Adipocyte (in vitro differentiated cells): Measurements from ENCODE around the gene PTPRM.

Experiments
- DNase-seq: peaks from one replicate; pipeline ENCODE4 v3.0.0-alpha.2; 2015; ENCODE audit warnings: low read depth
- H3K27me3 ChIP-seq: replicated peaks from 2 replicates; pipeline ENCODE4 v1.7.0; 2013; ENCODE audit warnings: mild to moderate bottlenecking, low read length, moderate library complexity; ENCODE audit not compliant: control insufficient read depth, insufficient read depth
- H3K36me3 ChIP-seq: 2 replicates; pipeline ENCODE4 v1.7.0; 2013; ENCODE audit warnings: low read length, mild to moderate bottlenecking, moderate library complexity; ENCODE audit not compliant: control insufficient read depth, insufficient read depth, severe bottlenecking
- H3K4me1 ChIP-seq: 2 replicates; pipeline ENCODE4 v1.7.0; 2013; ENCODE audit warnings: mild to moderate bottlenecking, low read length, moderate library complexity; ENCODE audit not compliant: control insufficient read depth, insufficient read depth
- H3K4me3 ChIP-seq: 2 replicates; pipeline ENCODE4 v1.7.0; 2013; ENCODE audit warnings: mild to moderate bottlenecking, low read length, moderate library complexity
- H3K9ac ChIP-seq: 2 replicates; pipeline ENCODE4 v1.7.0; 2013; ENCODE audit warnings: mild to moderate bottlenecking, low read length, moderate library complexity
- H3K9me3 ChIP-seq: 2 replicates; pipeline ENCODE4 v1.7.0; 2013; ENCODE audit warnings: mild to moderate bottlenecking, low read length, moderate library complexity; ENCODE audit not compliant: control insufficient read depth

Gene PTPRM

DNA sequence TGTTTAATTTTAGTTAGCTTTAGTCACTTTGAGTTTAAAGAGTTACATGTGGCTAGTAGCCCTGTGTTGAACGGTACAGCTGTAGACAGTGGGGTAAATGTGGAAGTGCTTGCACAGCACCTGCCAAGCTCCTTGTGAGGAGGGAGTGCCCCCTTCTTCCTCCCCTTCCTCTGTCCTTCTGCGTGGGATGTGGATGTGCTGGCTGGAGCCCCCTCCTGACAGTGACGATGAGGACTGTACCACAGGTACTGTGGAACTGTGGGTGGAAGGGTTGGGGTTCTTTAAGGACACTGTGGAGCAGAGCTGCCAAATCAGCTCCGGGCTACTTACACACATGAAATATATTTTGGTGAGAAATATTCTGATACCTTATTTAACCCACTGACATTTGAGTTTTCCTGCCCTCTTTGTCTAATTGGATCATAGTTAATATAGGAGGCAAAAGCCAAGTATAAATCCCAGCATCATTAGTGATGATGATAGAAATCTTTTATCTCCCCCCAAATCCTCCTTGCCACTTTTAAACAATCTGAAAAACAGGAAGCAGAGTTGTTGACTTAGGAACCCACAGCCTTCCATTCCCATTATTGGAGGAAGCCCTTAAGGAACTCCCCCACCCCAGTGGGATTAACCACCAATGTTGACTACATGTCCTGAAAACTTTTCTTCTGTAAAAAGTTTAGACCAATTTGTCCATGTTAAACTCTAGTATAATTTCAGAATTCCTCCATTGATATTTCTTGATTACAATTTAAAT is 181.3 kb downstream of the PTPRM start:
- Histone ChIP-seq H3K9ac (no peak overlapping the region), H3K4me3 (no peak overlapping the region), H3K36me3 (no peaks in the 10 kb centered on the region), H3K4me1 (peaks cover 31% of the 10 kb centered on the region), H3K9me3 (peaks cover 20% of the 10 kb centered on the region), H3K27me3 (no peaks in the 10 kb centered on the region)
- DNase-seq, result no peak

DNA sequence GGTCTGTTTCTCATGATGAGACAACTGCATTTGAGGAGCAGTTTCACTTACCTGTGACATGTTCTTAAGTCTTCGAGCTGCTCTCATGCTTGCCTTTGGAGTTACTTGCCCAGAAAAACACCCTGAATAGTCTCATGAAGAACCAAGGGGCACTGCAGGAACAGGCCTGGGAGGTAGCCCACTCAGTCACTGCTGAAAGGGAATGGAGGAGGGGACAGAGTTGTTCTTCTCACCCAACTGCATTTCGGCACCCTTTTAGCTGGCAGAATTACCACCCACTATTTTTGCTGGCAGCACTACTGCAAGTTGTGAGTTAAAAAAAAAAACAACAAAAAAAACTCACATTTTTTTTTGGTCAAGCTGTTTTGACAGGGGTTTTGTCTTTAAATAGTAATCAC is 181.9 kb downstream of the PTPRM start:
- Histone ChIP-seq H3K36me3 (no peaks in the 10 kb centered on the region), H3K9ac (no peak overlapping the region), H3K4me3 (no peak overlapping the region), H3K4me1 (peaks cover 26% of the 10 kb centered on the region), H3K9me3 (peaks cover 20% of the 10 kb centered on the region), H3K27me3 (no peaks in the 10 kb centered on the region)
- DNase-seq, result no peak

DNA sequence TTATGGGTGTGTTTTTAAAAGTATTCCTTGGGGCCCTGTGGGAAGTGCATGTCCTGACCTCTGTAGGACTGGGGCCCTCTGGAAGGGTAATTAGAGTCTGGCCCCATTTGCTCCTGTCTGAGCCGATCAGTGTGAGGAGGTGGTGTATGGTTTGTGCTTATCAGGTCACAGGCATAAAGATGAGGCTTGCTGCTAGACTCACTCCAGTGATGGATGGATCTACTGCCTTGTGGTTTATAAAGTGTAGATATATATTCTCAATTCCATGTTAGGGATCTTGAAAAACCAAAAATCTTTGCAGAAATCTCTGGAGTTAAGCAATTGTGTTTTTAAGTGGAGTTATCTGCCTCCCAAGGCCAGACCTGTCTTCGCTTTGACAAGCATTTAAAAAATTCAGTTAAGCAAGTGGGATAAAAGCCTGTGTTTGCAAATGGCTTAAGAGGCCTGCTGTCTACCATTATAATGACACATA is 182.4 kb downstream of the PTPRM start:
- no peak overlapping the region for H3K4me3 ChIP-seq
- no peaks in the 10 kb centered on the region for H3K27me3 ChIP-seq
- no peaks in the 10 kb centered on the region for H3K36me3 ChIP-seq
- H3K4me1 ChIP-seq, result peaks cover 27% of the 10 kb centered on the region
- H3K9ac ChIP-seq, result no peak overlapping the region
- peaks cover 20% of the 10 kb centered on the region for H3K9me3 ChIP-seq
- peak; percentile 63 for DNase-seq

DNA sequence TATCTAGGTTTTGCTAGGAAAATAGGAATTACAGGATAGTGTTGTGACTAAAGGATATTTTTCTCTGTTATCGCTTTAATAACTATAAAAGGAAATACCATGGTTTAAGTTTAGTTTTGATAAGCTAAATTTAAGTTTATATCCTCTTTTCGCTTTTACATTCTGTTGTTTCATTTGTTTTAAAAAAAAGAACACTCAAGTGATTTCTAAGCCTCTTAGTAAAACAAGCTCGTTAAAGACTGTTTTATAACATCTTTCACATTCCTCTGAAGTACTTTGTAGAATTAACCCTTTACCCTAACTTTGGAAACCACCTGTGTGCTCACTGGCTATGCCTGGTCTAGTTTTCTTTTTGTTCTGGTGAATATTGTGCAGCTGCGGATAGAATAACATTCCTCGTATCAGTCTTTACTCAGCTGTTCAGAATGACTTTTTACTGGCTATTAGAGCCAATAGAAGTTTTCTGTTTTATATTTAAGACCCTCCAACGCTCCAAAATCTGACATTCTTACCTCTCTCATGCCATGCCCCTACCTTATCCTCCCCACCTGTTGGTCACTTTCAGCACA is 183.1 kb downstream of the PTPRM start:
- no peak for DNase-seq
- peaks cover 33% of the 10 kb centered on the region for H3K4me1 ChIP-seq
- no peaks in the 10 kb centered on the region for H3K27me3 ChIP-seq
- no peaks in the 10 kb centered on the region for H3K36me3 ChIP-seq
- no peak overlapping the region for H3K9ac ChIP-seq
- H3K4me3 ChIP-seq, result no peak overlapping the region
- H3K9me3 ChIP-seq, result peaks cover 18% of the 10 kb centered on the region

DNA sequence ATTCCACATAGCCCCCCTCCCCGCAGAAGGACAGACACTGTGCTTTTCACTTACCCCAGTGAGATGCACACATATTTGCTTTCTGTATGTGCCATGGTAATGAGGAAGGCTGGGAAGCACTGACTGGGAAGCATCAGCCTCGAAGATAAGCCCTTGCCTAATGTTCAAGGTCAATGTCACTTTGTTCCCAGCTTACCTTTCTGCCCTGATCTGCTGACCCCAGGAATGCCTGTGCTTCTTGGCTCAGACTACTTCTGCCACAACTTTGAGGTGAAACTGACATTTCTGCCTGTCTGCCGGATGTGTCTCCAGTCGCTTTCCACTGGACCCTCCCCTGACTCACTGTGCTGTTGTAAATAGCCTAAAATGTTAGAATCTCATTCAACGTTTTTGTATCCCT is 183.8 kb downstream of the PTPRM start:
- Histone ChIP-seq H3K4me3 (no peak overlapping the region), H3K9me3 (peaks cover 10% of the 10 kb centered on the region), H3K36me3 (no peaks in the 10 kb centered on the region), H3K27me3 (no peaks in the 10 kb centered on the region), H3K4me1 (peaks cover 41% of the 10 kb centered on the region), H3K9ac (no peak overlapping the region)
- no peak for DNase-seq

DNA sequence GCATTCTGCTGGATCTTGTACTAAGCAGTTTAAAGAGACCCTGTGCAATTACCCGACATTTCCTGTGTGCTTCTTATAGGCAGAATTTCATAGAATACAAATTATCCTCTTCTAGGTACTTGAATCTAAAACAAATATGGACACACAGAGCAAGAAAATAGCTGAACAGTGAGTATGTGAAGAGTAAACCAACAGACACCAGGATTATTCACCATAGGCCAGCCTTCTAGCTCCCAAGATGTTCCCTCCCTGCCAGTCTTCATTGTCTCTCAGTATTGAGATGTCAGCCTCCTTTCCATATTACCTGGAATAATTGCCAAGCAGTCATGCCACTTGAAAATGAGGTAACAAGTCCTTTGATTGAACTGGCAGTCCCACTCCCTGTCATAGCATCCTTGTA is 187.1 kb downstream of the PTPRM start:
- H3K4me3 ChIP-seq, result no peak overlapping the region
- H3K9me3 ChIP-seq, result no peaks in the 10 kb centered on the region
- peaks cover 49% of the 10 kb centered on the region for H3K4me1 ChIP-seq
- no peaks in the 10 kb centered on the region for H3K27me3 ChIP-seq
- H3K9ac ChIP-seq, result no peak overlapping the region
- H3K36me3 ChIP-seq, result no peaks in the 10 kb centered on the region
- no peak for DNase-seq

DNA sequence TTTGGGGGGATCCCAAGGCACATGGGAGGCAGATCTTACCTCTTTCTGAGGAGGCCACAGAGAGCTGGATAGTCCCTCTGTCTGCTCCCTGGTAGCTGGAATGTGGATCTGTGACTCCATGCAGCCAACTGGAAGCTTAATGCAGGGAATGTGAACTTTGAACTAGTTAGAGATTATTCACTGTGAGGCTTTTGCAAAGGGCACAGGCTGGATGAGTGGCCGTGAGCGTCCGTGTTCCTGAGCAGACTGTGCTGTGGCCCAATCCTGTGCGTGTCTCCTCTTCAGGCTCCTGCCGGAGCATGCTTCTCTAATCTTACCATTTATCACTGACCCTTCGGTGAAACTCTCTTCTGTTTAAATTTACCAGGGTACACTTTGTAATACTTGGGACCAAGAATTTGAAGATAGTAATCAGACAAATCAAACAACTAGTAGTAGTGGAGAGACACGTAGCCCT is 187.6 kb downstream of the PTPRM start:
- no peak for DNase-seq
- H3K4me1 ChIP-seq, result peaks cover 44% of the 10 kb centered on the region
- H3K4me3 ChIP-seq, result no peak overlapping the region
- H3K36me3 ChIP-seq, result no peaks in the 10 kb centered on the region
- no peak overlapping the region for H3K9ac ChIP-seq
- H3K27me3 ChIP-seq, result no peaks in the 10 kb centered on the region
- H3K9me3 ChIP-seq, result no peaks in the 10 kb centered on the region

DNA sequence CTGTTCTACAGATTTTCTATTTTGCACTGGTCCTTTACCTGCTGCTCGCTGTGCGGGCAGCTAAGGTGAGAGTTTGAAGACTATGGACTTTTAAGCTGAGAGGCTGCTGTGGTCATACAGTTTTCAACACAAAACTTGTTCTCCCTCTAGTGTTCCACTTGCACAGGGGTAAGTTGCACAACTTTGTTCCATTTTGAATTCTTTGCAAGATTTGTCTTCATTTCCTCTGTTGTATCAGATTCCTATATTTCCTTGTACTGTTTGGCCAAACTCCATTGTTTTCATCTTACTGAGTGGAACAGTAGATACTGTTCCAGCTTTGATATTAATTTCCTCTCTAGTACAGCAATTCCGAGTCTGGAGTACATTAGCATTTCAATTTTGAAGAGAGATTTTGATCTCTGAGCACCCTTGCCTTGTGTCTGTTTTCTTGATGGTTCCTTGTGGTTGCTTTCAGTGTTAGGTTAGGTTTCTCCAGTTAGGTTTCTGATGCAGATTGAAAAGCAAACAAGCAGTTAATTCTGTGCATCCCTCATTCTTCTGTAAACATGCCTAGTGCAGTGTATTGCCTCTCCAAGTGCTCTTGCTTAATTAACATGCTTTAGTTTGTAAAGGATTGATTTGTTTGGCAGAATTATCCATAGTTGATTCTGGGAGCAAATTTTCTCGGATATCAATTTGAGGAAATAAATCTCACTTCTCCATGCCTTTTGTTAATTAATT is 188.8 kb downstream of the PTPRM start:
- no peaks in the 10 kb centered on the region for H3K9me3 ChIP-seq

DNA sequence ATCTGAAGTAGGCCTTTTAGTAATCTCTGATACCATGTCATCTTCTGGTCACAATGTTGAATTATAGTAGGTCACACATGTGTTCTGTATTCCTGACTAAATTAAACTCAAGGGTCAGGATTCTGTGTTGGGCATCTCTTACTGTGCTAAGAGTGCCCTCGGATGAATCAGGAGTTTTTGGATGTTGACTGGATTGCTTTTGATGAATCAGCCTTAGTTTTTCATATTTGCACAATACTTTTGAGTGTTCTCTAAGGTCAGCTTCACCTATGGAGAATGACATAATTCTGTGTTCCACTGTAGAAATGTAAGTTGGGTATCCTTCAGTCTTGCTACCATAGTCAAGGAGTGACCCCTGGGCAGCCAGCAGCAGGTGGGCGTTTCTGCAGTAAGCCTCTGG is 190.1 kb downstream of the PTPRM start:
- Histone ChIP-seq H3K4me1 (peaks cover 35% of the 10 kb centered on the region), H3K9ac (no peak overlapping the region)

More for the DNA sequence above, 188.8 kb downstream of the PTPRM start:
- H3K4me3 ChIP-seq, result no peak overlapping the region
- no peaks in the 10 kb centered on the region for H3K27me3 ChIP-seq
- peak; percentile 86 for DNase-seq
- no peaks in the 10 kb centered on the region for H3K36me3 ChIP-seq
- H3K9ac ChIP-seq, result no peak overlapping the region
- peaks cover 35% of the 10 kb centered on the region for H3K4me1 ChIP-seq

DNA sequence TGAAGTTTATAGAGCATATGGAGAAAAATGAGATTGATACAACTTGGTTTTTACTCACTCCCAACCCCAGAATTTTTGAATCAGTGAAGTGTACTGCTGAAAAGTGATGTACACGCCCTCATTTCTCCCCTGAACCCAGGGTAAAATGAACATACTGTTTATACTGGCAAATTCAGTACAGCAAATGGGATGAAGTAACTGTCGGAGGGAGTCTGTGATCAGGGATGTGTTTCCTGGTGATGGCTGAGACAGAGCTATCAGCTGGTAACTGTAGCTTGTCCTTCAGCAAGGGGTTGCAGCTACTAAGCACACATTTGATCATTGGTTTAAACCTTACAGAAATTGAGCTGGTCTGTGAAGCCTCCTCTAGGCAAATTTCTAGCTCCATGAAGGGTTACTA is 191.6 kb downstream of the PTPRM start:
- Histone ChIP-seq H3K4me1 (peaks cover 35% of the 10 kb centered on the region), H3K9ac (no peak overlapping the region), H3K9me3 (no peaks in the 10 kb centered on the region), H3K27me3 (no peaks in the 10 kb centered on the region), H3K4me3 (no peak overlapping the region), H3K36me3 (no peaks in the 10 kb centered on the region)
- DNase-seq, result no peak

More for the DNA sequence above, 190.1 kb downstream of the PTPRM start:
- no peak overlapping the region for H3K4me3 ChIP-seq
- no peak for DNase-seq
- no peaks in the 10 kb centered on the region for H3K9me3 ChIP-seq
- H3K27me3 ChIP-seq, result no peaks in the 10 kb centered on the region
- H3K36me3 ChIP-seq, result no peaks in the 10 kb centered on the region
